Adrenal gland (tissue), 12 donors: ENCODE results near the gene SPATA31D4. TPM values are rescaled to one million over a fixed set of nuclear protein-coding genes. Genes with fewer than 3 reads are reported as not detected.

Experiments used
- DNase-seq, 7 donors: peaks; one replicate each; pipeline ENCODE4 v3.0.0-alpha.2; 2019 to 2020
- H3K27ac ChIP-seq, 5 donors: fragments of 200-600 bp; sonication (generic) in 4 of 5; 1 replicate in 3 of 5; 2 replicates in 2 of 5; pipeline versions ENCODE4 v1.5.1 to v1.8.0; 2016 to 2020; ENCODE audit warnings: mild to moderate bottlenecking in 1 of 5
- H3K27me3 ChIP-seq: fragments of 200-600 bp; 2 replicates; pipeline ENCODE4 v1.8.0; 2021
- H3K36me3 ChIP-seq, 2 donors: fragments of 200-600 bp; replicated peaks in 1 of 2; 1 replicate in 1 of 2; 2 replicates in 1 of 2; pipeline versions ENCODE4 v1.5.1 to v1.8.0; 2018 to 2022
- H3K4me1 ChIP-seq, 2 donors: fragments of 200-600 bp; replicated peaks in 1 of 2; 1 replicate in 1 of 2; 2 replicates in 1 of 2; pipeline versions ENCODE4 v1.5.1 to v1.8.0; 2018 to 2021
- H3K4me3 ChIP-seq, 4 donors: fragments of 200-600 bp; sonication (generic) in 3 of 4; one replicate each; pipeline ENCODE4 v1.5.1; 2016 to 2018
- H3K9me3 ChIP-seq, 3 donors: fragments of 200-600 bp; sonication (generic) in 1 of 3; replicated peaks in 1 of 3; 1 replicate in 2 of 3; 2 replicates in 1 of 3; pipeline versions ENCODE4 v1.5.1 to v1.8.0; 2016 to 2021
- POLR2A ChIP-seq, 2 donors: fragments of 450-650 bp; IDR thresholded peaks; one replicate each; pipeline ENCODE4 v1.6.1; 2017; ENCODE audit warnings: antibody characterized with exemption in 2 of 2, mild to moderate bottlenecking in 2 of 2, moderate library complexity in 1 of 2
- WGBS, 4 donors: extraction: QIAGEN DNeasy Blood & Tissue Kit in 2 of 4; methylation state at CpG; one replicate each; pipeline versions ENCODE4 v1.1.5 to v1.1.7; 2013 to 2017; 5-methylcytosine and 5-hydroxymethylcytosine counted together
- intact Hi-C, 2 donors: fragments of 100-400 bp; cut with DNase I; formaldehyde crosslinking; loops; one replicate each; pipeline versions ENCODE4 v1.14.1 to v1.15.0; 2022 to 2023
- polyA plus RNA-seq, 3 donors: library from polyadenylated mRNA; stranded (reverse); fragments of 200-250 nt in 2 of 3; fragments of 350-450 nt in 1 of 3; fragmentation: Illumina TruSeq in 1 of 3; extraction: RNeasy Lipid Tissue Mini Kit (QIAGEN cat#74804) in 1 of 3; gene quantifications; one replicate each; pipeline ENCODE4 v1.2.3, GENCODE V29; 2013 to 2014
- total RNA-seq, 9 donors: library from RNA; depleted of rRNA in 4 of 9; stranded (reverse); fragments of >200 nt in 4 of 9; fragments of 120-200 nt in 1 of 9; fragmentation: NEBNext Ultra II Directional in 1 of 9; extraction: Animal tissue kit (Norgen Biotek cat#: 25700) in 1 of 9; gene quantifications; one replicate each; pipeline versions ENCODE4 v1.1.0 to v1.2.4, GENCODE V29; 2013 to 2023
- TF ChIP-seq, protein P1 (sequence below), 6 experiments: fragments of 450-650 bp in 4 of 6; fragments of 200-600 bp in 2 of 6; sonication (generic) in 1 of 6; IDR thresholded peaks; 1 replicate in 5 of 6; 2 replicates in 1 of 6; pipeline versions ENCODE4 v1.5.1 to v1.8.0; 2016 to 2021; ENCODE audit warnings: antibody characterized with exemption in 6 of 6, mild to moderate bottlenecking in 2 of 6, moderate library complexity in 1 of 6
- donor health status: healthy with polysubstance abuse.
- donor health status: Bipolar disorder and iron deficiency.
- donor health status: DM: yes; HTN: yes; CAD: no.
- donor health status: DM: no; HTN: no; CAD: no.
- donor health status: DM: no; HTN: no; CAD: no.
- donor health status: DM: yes; HTN: yes; CAD: no.

SPATA31D4 gene
- total and polyA plus RNA-seq, 12 donors = not detected

DNA sequence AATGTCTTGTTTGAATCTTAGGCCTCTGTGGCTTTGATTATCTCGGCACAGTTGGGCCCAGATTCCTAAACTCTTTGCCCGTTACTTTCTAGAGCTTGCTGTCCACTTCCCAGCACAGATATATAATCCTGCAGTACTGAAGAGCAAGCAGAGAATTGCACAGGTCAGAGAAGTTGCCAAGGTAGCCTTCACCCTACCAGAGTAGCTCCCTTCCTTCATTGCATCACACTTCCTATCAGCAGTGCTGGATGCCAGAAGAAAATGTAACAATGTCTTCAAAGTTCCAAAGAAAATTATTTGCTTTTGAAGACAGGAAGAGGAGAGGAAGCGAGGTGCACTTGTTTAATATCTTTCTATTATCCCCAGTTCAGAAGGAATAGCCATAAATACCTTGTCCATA lies 38.1 kb upstream of the SPATA31D4 start:
- Histone ChIP-seq H3K27me3 (no peaks in the 10 kb centered on the region), H3K4me3 (no peak overlapping the region), H3K4me1 (no peaks in the 10 kb centered on the region), H3K27ac (no peak overlapping the region), H3K36me3 (no peaks in the 10 kb centered on the region), H3K9me3 (no peaks in the 10 kb centered on the region)
- DNase-seq = no peak
- 86 to 97% (median 92%) methylated on average over 3 of the region's 3 CpGs for WGBS, 4 donors
- intact Hi-C loops = no loop called here
- no peak for TF ChIP-seq POLR2A (IDR thresholded peaks at IDR 0.05)

GRCh38 chr9:81892440-81892839 lies 35.8 kb upstream of the SPATA31D4 start:
- H3K27ac ChIP-seq = no peak overlapping the region
- H3K4me1 ChIP-seq = no peaks in the 10 kb centered on the region
- H3K36me3 ChIP-seq = no peaks in the 10 kb centered on the region
- H3K27me3 ChIP-seq = no peaks in the 10 kb centered on the region
- H3K4me3 ChIP-seq = no peak overlapping the region
- intact Hi-C loops = no loop called here
- no peak for DNase-seq
- 89 to 98% (median 95%) methylated on average over 1 of the region's 1 CpG for WGBS, 4 donors
- TF ChIP-seq, protein P1, sequence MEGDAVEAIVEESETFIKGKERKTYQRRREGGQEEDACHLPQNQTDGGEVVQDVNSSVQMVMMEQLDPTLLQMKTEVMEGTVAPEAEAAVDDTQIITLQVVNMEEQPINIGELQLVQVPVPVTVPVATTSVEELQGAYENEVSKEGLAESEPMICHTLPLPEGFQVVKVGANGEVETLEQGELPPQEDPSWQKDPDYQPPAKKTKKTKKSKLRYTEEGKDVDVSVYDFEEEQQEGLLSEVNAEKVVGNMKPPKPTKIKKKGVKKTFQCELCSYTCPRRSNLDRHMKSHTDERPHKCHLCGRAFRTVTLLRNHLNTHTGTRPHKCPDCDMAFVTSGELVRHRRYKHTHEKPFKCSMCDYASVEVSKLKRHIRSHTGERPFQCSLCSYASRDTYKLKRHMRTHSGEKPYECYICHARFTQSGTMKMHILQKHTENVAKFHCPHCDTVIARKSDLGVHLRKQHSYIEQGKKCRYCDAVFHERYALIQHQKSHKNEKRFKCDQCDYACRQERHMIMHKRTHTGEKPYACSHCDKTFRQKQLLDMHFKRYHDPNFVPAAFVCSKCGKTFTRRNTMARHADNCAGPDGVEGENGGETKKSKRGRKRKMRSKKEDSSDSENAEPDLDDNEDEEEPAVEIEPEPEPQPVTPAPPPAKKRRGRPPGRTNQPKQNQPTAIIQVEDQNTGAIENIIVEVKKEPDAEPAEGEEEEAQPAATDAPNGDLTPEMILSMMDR (IDR thresholded peaks at IDR 0.05) = no peak
- no peak for TF ChIP-seq POLR2A (IDR thresholded peaks at IDR 0.05)
- no peaks in the 10 kb centered on the region for H3K9me3 ChIP-seq

- 91 to 95% (median 93%) methylated on average over 3 of the region's 3 CpGs for WGBS, 4 donors
- Histone ChIP-seq H3K4me1 (no peaks in the 10 kb centered on the region), H3K27ac (no peak overlapping the region), H3K4me3 (no peak overlapping the region), H3K27me3 (no peaks in the 10 kb centered on the region), H3K9me3 (no peaks in the 10 kb centered on the region), H3K36me3 (no peaks in the 10 kb centered on the region)
- no peak for DNase-seq
- intact Hi-C loops = no loop called here
- TF ChIP-seq, protein P1 (IDR thresholded peaks at IDR 0.05) = no peak
- no peak for TF ChIP-seq POLR2A (IDR thresholded peaks at IDR 0.05)
Observed at GRCh38 chr9:81893929-81894328, 34.3 kb upstream of the SPATA31D4 start.

DNA sequence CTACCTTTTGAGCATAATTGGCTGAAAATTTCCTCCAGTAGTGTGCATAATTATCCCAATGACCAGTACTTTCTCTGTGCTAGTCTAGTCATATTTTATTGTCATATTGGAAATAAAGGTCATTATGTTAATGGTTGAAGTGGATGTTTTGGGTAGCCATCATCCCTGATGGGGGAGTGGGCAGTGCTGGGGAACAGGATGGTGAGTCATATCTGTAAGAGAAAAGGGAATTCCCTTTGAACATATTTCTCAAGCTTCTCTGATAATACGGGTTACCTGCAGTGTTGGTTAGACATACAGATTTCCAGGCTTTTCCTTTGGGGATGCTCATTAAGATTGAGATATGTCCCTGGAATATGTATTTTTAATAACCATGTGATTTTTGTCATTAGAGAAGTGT lies 33.3 kb upstream of the SPATA31D4 start:
- H3K27me3 ChIP-seq = no peaks in the 10 kb centered on the region
- intact Hi-C loops = no loop called here
- H3K4me1 ChIP-seq = no peaks in the 10 kb centered on the region
- 59 to 88% (median 80%) methylated on average over 1 of the region's 1 CpG for WGBS, 4 donors
- no peaks in the 10 kb centered on the region for H3K9me3 ChIP-seq
- DNase-seq = no peak
- no peaks in the 10 kb centered on the region for H3K36me3 ChIP-seq
- H3K27ac ChIP-seq = no peak overlapping the region
- no peak overlapping the region for H3K4me3 ChIP-seq
- TF ChIP-seq POLR2A (IDR thresholded peaks at IDR 0.05) = no peak
- TF ChIP-seq, protein P1 (IDR thresholded peaks at IDR 0.05) = no peak

- intact Hi-C loops = no loop called here
- no peak for DNase-seq
- no peaks in the 10 kb centered on the region for H3K36me3 ChIP-seq
- no peak overlapping the region for H3K4me3 ChIP-seq
- no peaks in the 10 kb centered on the region for H3K27me3 ChIP-seq
- no peaks in the 10 kb centered on the region for H3K4me1 ChIP-seq
- TF ChIP-seq, protein P1 (IDR thresholded peaks at IDR 0.05) = no peak
- TF ChIP-seq POLR2A (IDR thresholded peaks at IDR 0.05) = no peak
- H3K27ac ChIP-seq = no peak overlapping the region
- H3K9me3 ChIP-seq = no peaks in the 10 kb centered on the region
Observed at GRCh38 chr9:81896070-81896469, 32.2 kb upstream of the SPATA31D4 start.
